Measurements from ENCODE around the gene SPTBN1.

GRCh38 chr2:54481686-54482085 is 25.6 kb downstream of the SPTBN1 start:
- no peak for TF ChIP-seq BHLHE40 (IDR thresholded peaks at IDR 0.05; ENCODE audit: borderline replicate concordance)
- no peak for TF ChIP-seq NFRKB (IDR thresholded peaks at IDR 0.05)
- no peak for TF ChIP-seq FOXM1 (IDR thresholded peaks at IDR 0.05; ENCODE audit: borderline replicate concordance)
- TF ChIP-seq SP1 (IDR thresholded peaks at IDR 0.05): no peak
- no peak for TF ChIP-seq PKNOX1 (IDR thresholded peaks at IDR 0.05)
- TF ChIP-seq ARNT (IDR thresholded peaks at IDR 0.05): no peak
- no peak for TF ChIP-seq ZNF384 (IDR thresholded peaks at IDR 0.05)
- no peak for TF ChIP-seq LEF1 (IDR thresholded peaks at IDR 0.05; ENCODE audit: borderline replicate concordance)
- TF ChIP-seq SUZ12 (IDR thresholded peaks at IDR 0.05): no peak
- TF ChIP-seq TARDBP (IDR thresholded peaks at IDR 0.05): no peak
- no peak for TF ChIP-seq ELF4 (IDR thresholded peaks at IDR 0.05)
- TF ChIP-seq FOXA1 (IDR thresholded peaks at IDR 0.05): no peak
- no peak for TF ChIP-seq FOXK2 (IDR thresholded peaks at IDR 0.05)

Data from HEK293T (cell line).